ENCODE data around the gene DNASE1L1. TPM values are rescaled to one million over a fixed set of nuclear protein-coding genes. Genes with fewer than 3 reads are reported as not detected.

DNASE1L1 gene
- polyA plus RNA-seq, 1 donor (not counting 4 experiments of a cell fraction or from before 2014, with no cell fraction given), result 17.1 TPM

GRCh38 chrX:154355776-154356140 lies 53.3 kb downstream of the DNASE1L1 start:
- peaks cover 40% of the 10 kb centered on the region for H4K20me1 ChIP-seq (ENCODE audit: control insufficient read depth, extremely low read depth, insufficient read depth, low read length)
- H2AFZ ChIP-seq (ENCODE audit: control insufficient read depth, low read length), result no peak overlapping the region
- H3K4me2 ChIP-seq (ENCODE audit: control insufficient read depth, extremely low read depth, insufficient read depth, low read depth, low read length), result no peak overlapping the region
- no peaks in the 10 kb centered on the region for H3K4me1 ChIP-seq (ENCODE audit: control insufficient read depth, extremely low read depth, insufficient read depth, low read length)
- H3K27ac ChIP-seq (ENCODE audit: control insufficient read depth, insufficient read depth, low read length), result no peak overlapping the region
- H3K79me2 ChIP-seq (ENCODE audit: control insufficient read depth, insufficient read depth, low read length), result peaks cover 29% of the 10 kb centered on the region
- dilution Hi-C loops (cut with MboI; ENCODE audit: extremely low pct_ligation_motif_present, low sequenced_read_pairs), result no loop called here
- H3K9me1 ChIP-seq (ENCODE audit: control insufficient read depth, extremely low read depth, insufficient read depth, low read length), result no peaks in the 10 kb centered on the region
- FAIRE-seq (no peak), DNase-seq (ENCODE audit: low read depth, low spot score) (no peak)
- H3K9me3 ChIP-seq (ENCODE audit: control insufficient read depth, low read depth, low read length), result no peaks in the 10 kb centered on the region
- H3K9ac ChIP-seq (ENCODE audit: control insufficient read depth, extremely low read depth, insufficient read depth, low read length), result no peak overlapping the region
- TF ChIP-seq, protein P1, sequence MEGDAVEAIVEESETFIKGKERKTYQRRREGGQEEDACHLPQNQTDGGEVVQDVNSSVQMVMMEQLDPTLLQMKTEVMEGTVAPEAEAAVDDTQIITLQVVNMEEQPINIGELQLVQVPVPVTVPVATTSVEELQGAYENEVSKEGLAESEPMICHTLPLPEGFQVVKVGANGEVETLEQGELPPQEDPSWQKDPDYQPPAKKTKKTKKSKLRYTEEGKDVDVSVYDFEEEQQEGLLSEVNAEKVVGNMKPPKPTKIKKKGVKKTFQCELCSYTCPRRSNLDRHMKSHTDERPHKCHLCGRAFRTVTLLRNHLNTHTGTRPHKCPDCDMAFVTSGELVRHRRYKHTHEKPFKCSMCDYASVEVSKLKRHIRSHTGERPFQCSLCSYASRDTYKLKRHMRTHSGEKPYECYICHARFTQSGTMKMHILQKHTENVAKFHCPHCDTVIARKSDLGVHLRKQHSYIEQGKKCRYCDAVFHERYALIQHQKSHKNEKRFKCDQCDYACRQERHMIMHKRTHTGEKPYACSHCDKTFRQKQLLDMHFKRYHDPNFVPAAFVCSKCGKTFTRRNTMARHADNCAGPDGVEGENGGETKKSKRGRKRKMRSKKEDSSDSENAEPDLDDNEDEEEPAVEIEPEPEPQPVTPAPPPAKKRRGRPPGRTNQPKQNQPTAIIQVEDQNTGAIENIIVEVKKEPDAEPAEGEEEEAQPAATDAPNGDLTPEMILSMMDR (optimal IDR thresholded peaks at IDR 0.05 in 1 of 3, IDR thresholded peaks at IDR 0.05 in 1 of 3, conservative IDR thresholded peaks at IDR 0.05 in 1 of 3; ENCODE audit: extremely low read depth in 1 of 3, insufficient read depth in 2 of 3, low read length in 3 of 3), result no peak
- TF ChIP-seq EZH2 (IDR thresholded peaks at IDR 0.05; ENCODE audit: low read length), result no peak
- peaks cover 21 to 28% of the 10 kb centered on the region in 2 experiments for H3K36me3 ChIP-seq (ENCODE audit: control insufficient read depth in 2 of 2, extremely low read depth in 1 of 2, insufficient read depth in 2 of 2, low read length in 2 of 2)
- no peak overlapping the region for H3K4me3 ChIP-seq (ENCODE audit: control insufficient read depth in 2 of 3, extremely low read depth in 1 of 3, insufficient read depth in 2 of 3, low read depth in 1 of 3, low read length in 3 of 3)
- no peaks in the 10 kb centered on the region for H3K27me3 ChIP-seq (ENCODE audit: control insufficient read depth, extremely low read depth, insufficient read depth, low read length)

DNA sequence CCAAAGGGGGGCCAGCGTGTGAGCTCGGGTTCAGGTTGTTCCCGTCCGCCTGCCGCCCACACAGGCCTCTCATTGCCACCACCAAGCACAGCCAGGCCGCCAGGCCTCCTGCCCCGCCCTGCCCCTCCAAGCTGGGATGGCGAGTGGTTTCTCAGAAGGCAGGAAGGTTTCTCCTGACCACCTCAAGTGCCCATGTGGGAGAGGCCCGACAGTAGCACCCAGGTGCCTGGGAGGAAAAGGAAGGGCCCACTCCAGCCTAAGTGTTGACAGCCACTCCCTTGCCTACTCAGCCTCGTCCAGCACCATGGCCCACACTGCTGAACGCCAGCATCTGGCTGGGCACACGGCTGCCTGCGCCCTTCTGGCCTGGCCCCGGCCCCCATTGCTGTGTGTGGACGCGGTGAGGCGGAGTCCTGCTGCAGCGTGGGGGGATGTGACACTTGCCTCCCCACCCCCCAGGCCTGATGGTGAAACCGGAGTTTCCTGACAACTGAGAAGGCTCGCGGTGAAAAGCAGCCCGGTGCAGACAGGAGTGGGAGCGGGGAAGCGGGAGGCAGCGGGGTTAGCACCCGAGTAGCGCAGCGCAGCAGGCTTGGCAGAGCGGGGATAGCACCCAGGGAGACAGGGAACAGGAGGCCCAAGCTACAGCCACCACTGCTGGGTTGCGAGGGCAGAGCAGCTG lies 53.8 kb downstream of the DNASE1L1 start:
- no peak for TF ChIP-seq EZH2 (IDR thresholded peaks at IDR 0.05; ENCODE audit: low read length)
- TF ChIP-seq, protein P1 (optimal IDR thresholded peaks at IDR 0.05 in 1 of 3, IDR thresholded peaks at IDR 0.05 in 1 of 3, conservative IDR thresholded peaks at IDR 0.05 in 1 of 3; ENCODE audit: extremely low read depth in 1 of 3, insufficient read depth in 2 of 3, low read length in 3 of 3), result no peak
- DNase-seq (ENCODE audit: low read depth, low spot score), result no peak
- H3K79me2 ChIP-seq (ENCODE audit: control insufficient read depth, insufficient read depth, low read length), result peaks cover 27% of the 10 kb centered on the region

More for the DNA sequence above, 53.8 kb downstream of the DNASE1L1 start:
- Histone ChIP-seq H3K9me3 (ENCODE audit: control insufficient read depth, low read depth, low read length) (no peaks in the 10 kb centered on the region), H3K9me1 (ENCODE audit: control insufficient read depth, extremely low read depth, insufficient read depth, low read length) (no peaks in the 10 kb centered on the region), H3K4me3 (ENCODE audit: control insufficient read depth in 2 of 3, extremely low read depth in 1 of 3, insufficient read depth in 2 of 3, low read depth in 1 of 3, low read length in 3 of 3) (no peak overlapping the region), H3K4me2 (ENCODE audit: control insufficient read depth, extremely low read depth, insufficient read depth, low read depth, low read length) (no peak overlapping the region), H3K27ac (ENCODE audit: control insufficient read depth, insufficient read depth, low read length) (no peak overlapping the region), H3K9ac (ENCODE audit: control insufficient read depth, extremely low read depth, insufficient read depth, low read length) (no peak overlapping the region), H3K4me1 (ENCODE audit: control insufficient read depth, extremely low read depth, insufficient read depth, low read length) (no peaks in the 10 kb centered on the region), H2AFZ (ENCODE audit: control insufficient read depth, low read length) (no peak overlapping the region), H3K36me3 (ENCODE audit: control insufficient read depth in 2 of 2, extremely low read depth in 1 of 2, insufficient read depth in 2 of 2, low read length in 2 of 2) (peaks cover 22 to 24% of the 10 kb centered on the region in 2 experiments), H3K27me3 (ENCODE audit: control insufficient read depth, extremely low read depth, insufficient read depth, low read length) (no peaks in the 10 kb centered on the region), H4K20me1 (ENCODE audit: control insufficient read depth, extremely low read depth, insufficient read depth, low read length) (peaks cover 40% of the 10 kb centered on the region)
- FAIRE-seq, result no peak
- dilution Hi-C loops (cut with MboI; ENCODE audit: extremely low pct_ligation_motif_present, low sequenced_read_pairs), result no loop called here

All from keratinocyte (primary cell).